Gastroesophageal sphincter (tissue), 4 donors: Measurements from ENCODE around the gene FAM13C. TPM values are rescaled to one million over a fixed set of nuclear protein-coding genes. Genes with fewer than 3 reads are reported as not detected.
A peak's percentile ranks its signal among the peaks of the same experiment; 100 is the strongest.

ENCODE experiments used
- ATAC-seq: fragments of 150-250 bp; one replicate; pipeline ENCODE4 v1.9.1; 2016; ENCODE audit warnings: mild to moderate bottlenecking, moderate library complexity
- H3K27ac ChIP-seq, 4 donors: fragments of 200-600 bp; sonication (generic) in 3 of 4; 1 replicate in 3 of 4; 2 replicates in 1 of 4; pipeline ENCODE4 v1.5.1; 2016 to 2019
- H3K27me3 ChIP-seq: fragments of 200-600 bp; sonication (generic); one replicate; pipeline ENCODE4 v1.5.1; 2019
- H3K36me3 ChIP-seq, 2 donors: fragments of 200-600 bp; sonication (generic); one replicate each; pipeline ENCODE4 v1.5.1; 2019; ENCODE audit warnings: control low read depth in 1 of 2
- H3K4me1 ChIP-seq, 3 donors: fragments of 200-600 bp; sonication (generic); 1 replicate in 2 of 3; 2 replicates in 1 of 3; pipeline ENCODE4 v1.5.1; 2016 to 2019; ENCODE audit warnings: control low read depth in 2 of 3
- H3K4me3 ChIP-seq, 2 donors: fragments of 200-600 bp; sonication (generic); one replicate each; pipeline ENCODE4 v1.5.1; 2019; ENCODE audit warnings: mild to moderate bottlenecking in 1 of 2, moderate library complexity in 1 of 2
- H3K9me3 ChIP-seq, 3 donors: fragments of 200-600 bp; sonication (generic); one replicate each; pipeline ENCODE4 v1.5.1; 2017 to 2019; ENCODE audit warnings: control low read depth in 2 of 3
- CTCF ChIP-seq, 4 experiments: fragments of 200-600 bp in 2 of 4; fragments of 450-650 bp in 2 of 4; sonication (generic) in 1 of 4; IDR thresholded peaks; one replicate each; pipeline ENCODE4 v1.5.1; 2017 to 2019; ENCODE audit warnings: antibody characterized with exemption in 4 of 4, mild to moderate bottlenecking in 2 of 4, moderate library complexity in 2 of 4
- EP300 ChIP-seq: sonication (generic); formaldehyde crosslinking; IDR thresholded peaks from one replicate; pipeline ENCODE4 v1.6.1; 2017; ENCODE audit warnings: antibody characterized with exemption, mild to moderate bottlenecking
- POLR2A ChIP-seq, 2 donors: fragments of 450-650 bp; IDR thresholded peaks; one replicate each; pipeline ENCODE4 v1.6.1; 2017; ENCODE audit warnings: antibody characterized with exemption in 2 of 2, mild to moderate bottlenecking in 2 of 2, moderate library complexity in 1 of 2
- POLR2AphosphoS5 ChIP-seq: sonication (generic); formaldehyde crosslinking; IDR thresholded peaks from one replicate; pipeline ENCODE4 v1.6.1; 2017; ENCODE audit warnings: antibody characterized with exemption
- WGBS, 2 donors: methylation state at CpG; one replicate each; pipeline ENCODE4 v1.1.5; 2018; ENCODE audit warnings: low coverage in 1 of 2; 5-methylcytosine and 5-hydroxymethylcytosine counted together
- total RNA-seq, 4 donors: library from RNA; depleted of rRNA; stranded (reverse); fragments of >200 nt; gene quantifications; one replicate each; pipeline ENCODE4 v1.1.0, GENCODE V29; 2016

Gene FAM13C
- total RNA-seq, 4 donors from 2014 or later, result 26.9 to 79.9 (median 45.5) TPM

- WGBS, 2 donors, result 58 to 100% methylated on average over 1 to 3 of the region's 3 CpGs
- Histone ChIP-seq H3K4me1 (peaks cover 0 to 26% (median 6%) of the 10 kb centered on the region in 3 donors), H3K36me3 (no peaks in the 10 kb centered on the region), H3K9me3 (no peaks in the 10 kb centered on the region), H3K27me3 (no peaks in the 10 kb centered on the region), H3K4me3 (no peak overlapping the region), H3K27ac (no peak overlapping the region)
- TF ChIP-seq POLR2AphosphoS5 (no peak), CTCF (IDR thresholded peaks at IDR 0.05) (no peak), POLR2A (IDR thresholded peaks at IDR 0.05) (no peak)
- no peak for ATAC-seq
Measured at GRCh38 chr10:59384761-59385160, 22.4 kb upstream of the FAM13C start.

DNA sequence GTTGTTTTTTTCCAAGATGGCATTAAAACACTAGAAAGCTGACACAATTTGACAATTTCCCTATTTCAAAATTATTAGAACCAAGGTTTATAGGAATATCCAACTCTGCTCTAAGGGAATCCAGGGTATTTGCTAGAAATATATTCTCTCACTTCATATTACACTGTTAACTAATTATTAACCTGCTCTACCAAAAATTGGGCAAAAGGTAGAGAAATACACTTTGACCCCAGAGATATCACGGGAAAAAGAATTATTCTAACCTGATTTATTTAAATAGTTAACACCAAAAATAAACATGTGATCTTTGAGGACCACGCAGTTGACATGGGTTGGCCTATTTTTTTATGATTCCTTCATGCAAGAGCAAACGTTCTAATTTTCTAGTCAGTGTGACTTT, 21.6 kb upstream of the FAM13C start:
- WGBS, 2 donors, result 80 to 90% methylated on average over 3 of the region's 3 CpGs
- peak overlapping the region in 3 of 4 donors; percentile 51 to 67 (median 59) for H3K27ac ChIP-seq

GRCh38 chr10:59383436-59383835, 21.1 kb upstream of the FAM13C start:
- no peak for ATAC-seq
- Histone ChIP-seq H3K27me3 (no peaks in the 10 kb centered on the region), H3K36me3 (no peaks in the 10 kb centered on the region), H3K4me1 (peaks cover 0 to 26% (median 6%) of the 10 kb centered on the region in 3 donors), H3K9me3 (no peaks in the 10 kb centered on the region), H3K27ac (peak overlapping the region; percentile 51 to 67 (median 62)), H3K4me3 (no peak overlapping the region)
- TF ChIP-seq CTCF (IDR thresholded peaks at IDR 0.05) (no peak), POLR2A (IDR thresholded peaks at IDR 0.05) (no peak), EP300 (no peak), POLR2AphosphoS5 (no peak)
- 20 to 50% methylated on average over 1 of the region's 1 CpG for WGBS, 2 donors

More for the DNA sequence above, 21.6 kb upstream of the FAM13C start:
- no peaks in the 10 kb centered on the region for H3K27me3 ChIP-seq
- no peak for ATAC-seq
- no peaks in the 10 kb centered on the region for H3K9me3 ChIP-seq
- H3K4me1 ChIP-seq, result peaks cover 0 to 26% (median 6%) of the 10 kb centered on the region in 3 donors
- no peak overlapping the region for H3K4me3 ChIP-seq
- TF ChIP-seq POLR2A (IDR thresholded peaks at IDR 0.05), result no peak
- TF ChIP-seq EP300, result no peak
- TF ChIP-seq CTCF (IDR thresholded peaks at IDR 0.05), result no peak
- no peak for TF ChIP-seq POLR2AphosphoS5
- H3K36me3 ChIP-seq, result no peaks in the 10 kb centered on the region

- Histone ChIP-seq H3K36me3 (no peaks in the 10 kb centered on the region), H3K27ac (peak overlapping the region; percentile 51 to 67 (median 62)), H3K9me3 (no peaks in the 10 kb centered on the region), H3K4me3 (no peak overlapping the region), H3K4me1 (peaks cover 0 to 24% (median 3%) of the 10 kb centered on the region in 3 donors), H3K27me3 (no peaks in the 10 kb centered on the region)
- peak; percentile 47 for ATAC-seq
- TF ChIP-seq POLR2AphosphoS5 (peak; percentile 48), POLR2A (IDR thresholded peaks at IDR 0.05) (no peak)
- 0 to 12% methylated on average over 3 of the region's 3 CpGs for WGBS, 2 donors
Measured at GRCh38 chr10:59382831-59383295, 20.5 kb upstream of the FAM13C start.

DNA sequence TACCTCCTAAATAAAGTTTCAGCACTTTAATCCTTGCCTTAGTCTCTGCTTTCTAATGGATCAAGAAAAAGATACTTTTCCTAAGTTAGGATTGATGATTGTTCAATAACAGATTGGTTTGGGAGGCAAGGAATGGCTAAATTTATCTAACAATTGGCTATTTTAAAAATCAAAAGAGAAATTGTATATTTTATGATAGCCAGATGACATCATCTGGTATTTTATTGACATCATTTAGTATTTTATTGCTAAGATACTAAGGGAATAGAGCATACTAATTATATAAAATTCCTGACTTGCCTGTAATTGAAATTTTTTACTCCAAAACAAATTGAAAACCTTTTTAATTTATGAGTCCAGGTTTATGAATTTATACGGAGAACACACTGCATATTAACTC, 19.3 kb upstream of the FAM13C start:
- Histone ChIP-seq H3K27me3 (no peaks in the 10 kb centered on the region), H3K9me3 (no peaks in the 10 kb centered on the region), H3K36me3 (no peaks in the 10 kb centered on the region), H3K4me3 (no peak overlapping the region), H3K4me1 (peaks cover 0 to 17% (median 3%) of the 10 kb centered on the region in 3 donors), H3K27ac (peak overlapping the region in 1 of 4 donors; percentile 67)
- TF ChIP-seq POLR2AphosphoS5 (no peak), POLR2A (IDR thresholded peaks at IDR 0.05) (no peak)
- ATAC-seq, result no peak
- WGBS, 2 donors, result 50 to 77% methylated on average over 1 of the region's 1 CpG

DNA sequence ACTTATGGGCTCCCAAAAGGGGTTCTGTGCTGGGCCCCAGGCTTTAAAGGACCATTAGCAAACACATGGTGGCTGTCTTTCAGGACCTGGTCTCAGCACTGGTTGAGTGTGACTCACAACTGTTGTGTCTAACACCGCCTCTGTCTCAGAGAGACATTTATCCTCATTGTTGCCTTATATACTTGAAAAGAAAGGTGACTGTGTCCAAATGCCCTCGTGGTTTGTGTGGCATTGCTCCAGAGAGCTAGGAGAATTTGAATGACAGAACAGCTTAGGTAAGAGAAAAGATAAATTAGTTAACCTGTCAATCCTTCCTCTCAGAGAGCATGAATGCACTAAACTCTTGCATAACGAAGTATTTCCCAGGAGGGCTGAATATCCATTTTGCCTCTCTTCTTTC, 14.5 kb upstream of the FAM13C start:
- ATAC-seq, result no peak
- TF ChIP-seq POLR2AphosphoS5 (no peak), POLR2A (IDR thresholded peaks at IDR 0.05) (no peak), EP300 (no peak)
- H3K4me1 ChIP-seq, result peaks cover 0 to 21% (median 7%) of the 10 kb centered on the region in 3 donors
- 66 to 85% methylated on average over 3 of the region's 3 CpGs for WGBS, 2 donors
- no peak overlapping the region for H3K4me3 ChIP-seq
- H3K27ac ChIP-seq, result no peak overlapping the region
- no peaks in the 10 kb centered on the region for H3K9me3 ChIP-seq
- H3K36me3 ChIP-seq, result no peaks in the 10 kb centered on the region
- H3K27me3 ChIP-seq, result no peaks in the 10 kb centered on the region
